Activated naive CD4-positive, alpha-beta T cell (primary cell): ENCODE results near the gene RAD1.
"Not testable (repeated sequence)": the region's sequence is repeated elsewhere in the genome, so short reads cannot be mapped to it uniquely, and the experiment has no call there.

Experiments used
- DNase-seq, 4 experiments: peaks; one replicate each; lab custom pipeline; 2025; lab: John Stamatoyannopoulos, UW

Gene RAD1

GRCh38 chr5:34915139-34915855 is at the start of gene RAD1, which contains the start of gene BRIX1:
Gene RAD1, minus strand, starts transcription at chr5:34915504. Its CDS starts 612 bp downstream, at chr5:34914892.
Gene BRIX1, plus strand, starts transcription at chr5:34915711. Its CDS starts 28 bp downstream, at chr5:34915739.
- peak; percentile 70 to 87 (median 84) for DNase-seq

- no peak for DNase-seq
These were observed 44.0 kb upstream of the RAD1 start for GRCh38 chr5:34959323-34959722.

- no peak for DNase-seq
These were observed 42.8 kb upstream of the RAD1 start for GRCh38 chr5:34957857-34958690.

- no peak for DNase-seq
These were observed 42.0 kb upstream of the RAD1 start for GRCh38 chr5:34957321-34957720.

- no peak for DNase-seq
These were observed 29.2 kb upstream of the RAD1 start for GRCh38 chr5:34944460-34945047.

GRCh38 chr5:34944044-34944443 is 28.7 kb upstream of the RAD1 start:
- no peak for DNase-seq

GRCh38 chr5:34941936-34942335 is 26.6 kb upstream of the RAD1 start:
- no peak for DNase-seq

GRCh38 chr5:34932947-34933346 is 17.6 kb upstream of the RAD1 start:
- DNase-seq = no peak

GRCh38 chr5:34930870-34931269 is 15.6 kb upstream of the RAD1 start:
- no peak for DNase-seq

- no peak for DNase-seq
These were observed 15.1 kb upstream of the RAD1 start for GRCh38 chr5:34930462-34930844.

GRCh38 chr5:34929720-34930461 is 14.6 kb upstream of the RAD1 start:
- peak; percentile 31 to 74 (median 56) for DNase-seq

- peak; percentile 89 to 96 (median 94) for DNase-seq
These were observed 13.9 kb upstream of the RAD1 start, which contains the start of gene DNAJC21 for GRCh38 chr5:34929134-34929719. Gene DNAJC21, plus strand, starts transcription at chr5:34929559. Its CDS starts 261 bp downstream, at chr5:34929820.

- no peak for DNase-seq
These were observed 13.0 kb upstream of the RAD1 start for GRCh38 chr5:34928267-34928666.

- DNase-seq = no peak
These were observed 12.5 kb upstream of the RAD1 start for GRCh38 chr5:34927785-34928184.

- no peak for DNase-seq
These were observed 11.1 kb upstream of the RAD1 start for GRCh38 chr5:34926318-34926888.

- no peak for DNase-seq
These were observed 9.1 kb upstream of the RAD1 start for GRCh38 chr5:34924462-34924765.

GRCh38 chr5:34923694-34924461 is 8.6 kb upstream of the RAD1 start:
- no peak for DNase-seq

GRCh38 chr5:34923256-34923655 is 8.0 kb upstream of the RAD1 start:
- not testable (repeated sequence) for DNase-seq

GRCh38 chr5:34919077-34919476 is 3.8 kb upstream of the RAD1 start:
- no peak for DNase-seq

GRCh38 chr5:34918025-34918424 is 2.7 kb upstream of the RAD1 start:
- DNase-seq = no peak

- no peak for DNase-seq
These were observed 1.2 kb upstream of the RAD1 start for GRCh38 chr5:34916518-34916917.
